OCI-LY3 (cell line): ENCODE data around the gene NSRP1.
"Not testable (repeated sequence)": the region's sequence is repeated elsewhere in the genome, so short reads cannot be mapped to it uniquely, and the experiment has no call there.

Experiments
- H2AFZ ChIP-seq: fragments of 200-600, 300-600 bp; shearing (Covaris generic); 2 replicates; pipeline ENCODE4 v1.6.0; 2014; ENCODE audit warnings: antibody characterized with exemption, low read depth, low read length
- H3K27ac ChIP-seq: fragments of 200-600, 300-600 bp; sonication (generic); 2 replicates; pipeline ENCODE4 v1.5.1; 2014; ENCODE audit warnings: mild to moderate bottlenecking, low read length, moderate library complexity, mixed read lengths
- H3K27me3 ChIP-seq: fragments of 200-600, 300-600 bp; sonication (generic); 2 replicates; pipeline ENCODE4 v1.6.1; 2014; ENCODE audit warnings: low read depth, low read length, mixed read lengths
- H3K36me3 ChIP-seq: fragments of 200-600, 300-600 bp; sonication (generic); replicated peaks from 2 replicates; pipeline ENCODE3; 2014; ENCODE audit warnings: low read depth, low read length, mixed read lengths
- H3K4me1 ChIP-seq: fragments of 300-600, 200-600 bp; sonication (generic); 2 replicates; pipeline ENCODE4 v1.6.1; 2014; ENCODE audit warnings: low read length, mixed read lengths
- H3K4me2 ChIP-seq: fragments of 200-600, 300-600 bp; sonication (generic); 2 replicates; pipeline ENCODE4 v1.6.1; 2014; ENCODE audit warnings: low read length, mixed read lengths
- H3K4me3 ChIP-seq: fragments of 300-600, 200-600 bp; sonication (generic); 2 replicates; pipeline ENCODE4 v1.5.1; 2014; ENCODE audit warnings: antibody characterized with exemption, mild to moderate bottlenecking, low read length, moderate library complexity
- H3K79me2 ChIP-seq: fragments of 300-600, 200-600 bp; shearing (Covaris generic); 2 replicates; pipeline ENCODE4 v1.6.1; 2014; ENCODE audit warnings: mild to moderate bottlenecking, low read length, mixed read lengths
- H3K9ac ChIP-seq: fragments of 300-600, 200-600 bp; shearing (Covaris generic); 2 replicates; pipeline ENCODE4 v1.6.0; 2014; ENCODE audit warnings: mild to moderate bottlenecking, low read length, moderate library complexity
- H3K9me3 ChIP-seq: fragments of 200-600, 300-600 bp; shearing (Covaris generic); 2 replicates; pipeline ENCODE4 v1.6.1; 2014; ENCODE audit warnings: low read length, mixed read lengths; ENCODE audit not compliant: insufficient read depth
- H4K20me1 ChIP-seq: fragments of 200-600, 300-600 bp; sonication (generic); 2 replicates; pipeline ENCODE4 v1.6.1; 2016; ENCODE audit warnings: low read length, mixed read lengths; ENCODE audit not compliant: insufficient read depth
- CTCF ChIP-seq: fragments of 200-600, 300-600 bp; sonication (generic); IDR thresholded peaks from 2 replicates; pipeline ENCODE4 v1.5.1; 2014; ENCODE audit warnings: antibody characterized with exemption, low read length, low read depth
- EZH2phosphoT487 ChIP-seq: fragments of 200-600 bp; shearing (Covaris generic); IDR thresholded peaks from 2 replicates; pipeline ENCODE4 v1.6.1; 2018; ENCODE audit warnings: antibody characterized with exemption, mixed run types, low read depth

Gene NSRP1

GRCh38 chr17:30225919-30226553 lies 109.4 kb downstream of the NSRP1 start:
- Histone ChIP-seq H3K36me3 (no peaks in the 10 kb centered on the region), H3K4me3 (no peak overlapping the region), H3K4me2 (no peak overlapping the region), H3K4me1 (peaks cover 6% of the 10 kb centered on the region; the same call in 1 of the 2 replicates), H2AFZ (no peak overlapping the region), H3K27me3 (peaks cover 44% of the 10 kb centered on the region), H3K9me3 (no peaks in the 10 kb centered on the region), H3K79me2 (no peaks in the 10 kb centered on the region), H4K20me1 (no peaks in the 10 kb centered on the region), H3K27ac (no peak overlapping the region), H3K9ac (no peak overlapping the region)
- TF ChIP-seq CTCF (no peak), EZH2phosphoT487 (no peak)

- Histone ChIP-seq H3K79me2 (no peaks in the 10 kb centered on the region), H4K20me1 (no peaks in the 10 kb centered on the region), H3K27ac (no peak overlapping the region), H2AFZ (no peak overlapping the region), H3K36me3 (no peaks in the 10 kb centered on the region), H3K27me3 (peaks cover 45% of the 10 kb centered on the region), H3K4me2 (no peak overlapping the region), H3K9me3 (no peaks in the 10 kb centered on the region), H3K4me3 (no peak overlapping the region), H3K9ac (no peak overlapping the region), H3K4me1 (peaks cover 6% of the 10 kb centered on the region; the same call in 1 of the 2 replicates)
- TF ChIP-seq CTCF (no peak), EZH2phosphoT487 (no peak)
These were observed 110.3 kb downstream of the NSRP1 start for GRCh38 chr17:30226878-30227277.

GRCh38 chr17:30228011-30228410 lies 111.4 kb downstream of the NSRP1 start:
- Histone ChIP-seq H3K36me3 (no peaks in the 10 kb centered on the region), H3K9ac (no peak overlapping the region), H3K79me2 (no peaks in the 10 kb centered on the region), H3K4me2 (no peak overlapping the region), H3K4me3 (no peak overlapping the region), H3K4me1 (peaks cover 6% of the 10 kb centered on the region; the same call in 1 of the 2 replicates), H3K9me3 (no peaks in the 10 kb centered on the region), H4K20me1 (no peaks in the 10 kb centered on the region), H3K27ac (no peak overlapping the region), H3K27me3 (peaks cover 51% of the 10 kb centered on the region), H2AFZ (no peak overlapping the region)
- TF ChIP-seq CTCF (no peak), EZH2phosphoT487 (no peak)

- H3K9me3 ChIP-seq, result no peaks in the 10 kb centered on the region
These were observed 112.4 kb downstream of the NSRP1 start for GRCh38 chr17:30229012-30229411.

GRCh38 chr17:30230009-30230408 lies 113.4 kb downstream of the NSRP1 start:
- H3K4me3 ChIP-seq, result not testable (repeated sequence)

More at GRCh38 chr17:30229012-30229411, 112.4 kb downstream of the NSRP1 start:
- no peaks in the 10 kb centered on the region for H3K36me3 ChIP-seq
- no peaks in the 10 kb centered on the region for H4K20me1 ChIP-seq
- H3K27ac ChIP-seq, result no peak overlapping the region
- TF ChIP-seq CTCF (no peak), EZH2phosphoT487 (no peak)
- H3K9ac ChIP-seq, result no peak overlapping the region
- H3K4me1 ChIP-seq, result peaks cover 6% of the 10 kb centered on the region; the same call in 1 of the 2 replicates
- no peaks in the 10 kb centered on the region for H3K79me2 ChIP-seq
- H3K4me3 ChIP-seq, result no peak overlapping the region
- no peak overlapping the region for H3K4me2 ChIP-seq
- H3K27me3 ChIP-seq, result peaks cover 61% of the 10 kb centered on the region
- no peak overlapping the region for H2AFZ ChIP-seq

More at GRCh38 chr17:30230009-30230408, 113.4 kb downstream of the NSRP1 start:
- H3K4me1 ChIP-seq, H3K9me3 ChIP-seq, H2AFZ ChIP-seq, H3K27ac ChIP-seq, H3K79me2 ChIP-seq, H3K9ac ChIP-seq, H3K4me2 ChIP-seq, H4K20me1 ChIP-seq, H3K36me3 ChIP-seq: not testable (repeated sequence)
- H3K27me3 ChIP-seq, result peaks cover 66% of the 10 kb centered on the region
